H9 (cell line): Measurements from ENCODE around the gene SYP. TPM values are rescaled to one million over a fixed set of nuclear protein-coding genes. Genes with fewer than 3 reads are reported as not detected.

Source experiments
- DNase-seq: peaks from one replicate; pipeline ENCODE4 v3.0.0-alpha.2; 2017
- H2AFZ ChIP-seq: one replicate; pipeline ENCODE4 v1.6.1; 2013; ENCODE audit warnings: mild to moderate bottlenecking, low read length, control low read depth, moderate library complexity
- H2AK5ac ChIP-seq: 2 replicates; pipeline ENCODE4 v1.6.1; 2013; ENCODE audit warnings: low read length, control low read depth, mixed read lengths; ENCODE audit not compliant: insufficient read length
- H2BK120ac ChIP-seq: one replicate; pipeline ENCODE4 v1.6.1; 2013; ENCODE audit warnings: low read depth, mild to moderate bottlenecking, low read length, control low read depth, inconsistent platforms; ENCODE audit not compliant: poor library complexity, severe bottlenecking
- H2BK12ac ChIP-seq: 2 replicates; pipeline ENCODE4 v1.6.1; 2013; ENCODE audit warnings: low read length, control low read depth, mixed read lengths, low read depth; ENCODE audit not compliant: insufficient read length
- H2BK15ac ChIP-seq: 2 replicates; pipeline ENCODE4 v1.6.1; 2013; ENCODE audit warnings: low read depth, low read length, control low read depth
- H2BK20ac ChIP-seq: one replicate; pipeline ENCODE4 v1.6.1; 2013; ENCODE audit warnings: low read depth, mild to moderate bottlenecking, low read length, control low read depth, inconsistent platforms; ENCODE audit not compliant: poor library complexity, severe bottlenecking
- H2BK5ac ChIP-seq: 2 replicates; pipeline ENCODE4 v1.6.1; 2013; ENCODE audit warnings: low read length, control low read depth, mixed read lengths; ENCODE audit not compliant: insufficient read length
- H3K14ac ChIP-seq: 2 replicates; pipeline ENCODE4 v1.6.1; 2013; ENCODE audit warnings: low read length, control low read depth; ENCODE audit not compliant: insufficient read depth
- H3K18ac ChIP-seq: 2 replicates; pipeline ENCODE4 v1.6.1; 2013; ENCODE audit warnings: low read depth, mild to moderate bottlenecking, mixed read lengths, low read length, control low read depth; ENCODE audit not compliant: insufficient read length
- H3K23ac ChIP-seq: 2 replicates; pipeline ENCODE4 v1.6.1; 2013; ENCODE audit warnings: low read length, control low read depth, mixed read lengths, low read depth; ENCODE audit not compliant: insufficient read length
- H3K23me2 ChIP-seq: 2 replicates; pipeline ENCODE4 v1.6.1; 2013; ENCODE audit warnings: low read depth, mild to moderate bottlenecking, mixed read lengths, low read length, control low read depth; ENCODE audit not compliant: insufficient read length, poor library complexity, severe bottlenecking
- H3K27ac ChIP-seq: 2 replicates; pipeline ENCODE4 v1.5.1; 2013; ENCODE audit warnings: low read length, control low read depth, mixed read lengths, low read depth; ENCODE audit not compliant: insufficient read length
- H3K27me3 ChIP-seq: 2 replicates; pipeline ENCODE4 v1.6.1; 2013; ENCODE audit warnings: low read length, control low read depth, inconsistent platforms; ENCODE audit not compliant: insufficient read depth
- H3K4ac ChIP-seq: 2 replicates; pipeline ENCODE4 v1.6.1; 2013; ENCODE audit warnings: low read depth, mild to moderate bottlenecking, control low read depth, inconsistent platforms, low read length, moderate library complexity
- H3K4me1 ChIP-seq: 2 replicates; pipeline ENCODE4 v1.6.1; 2013; ENCODE audit warnings: low read length, control low read depth, inconsistent platforms; ENCODE audit not compliant: insufficient read depth
- H3K4me2 ChIP-seq: 2 replicates; pipeline ENCODE4 v1.6.1; 2013; ENCODE audit warnings: low read length, control low read depth, mixed read lengths; ENCODE audit not compliant: insufficient read length, insufficient read depth
- H3K56ac ChIP-seq: 2 replicates; pipeline ENCODE4 v1.6.1; 2013; ENCODE audit warnings: low read depth, mild to moderate bottlenecking, mixed read lengths, low read length, control low read depth; ENCODE audit not compliant: insufficient read length
- H3K79me1 ChIP-seq: 2 replicates; pipeline ENCODE4 v1.6.1; 2013; ENCODE audit warnings: low read depth, mild to moderate bottlenecking, moderate library complexity, low read length, control low read depth, inconsistent platforms; ENCODE audit not compliant: insufficient read depth, poor library complexity, severe bottlenecking
- H3K79me2 ChIP-seq: 2 replicates; pipeline ENCODE4 v1.6.1; 2013; ENCODE audit warnings: low read length, control low read depth, inconsistent platforms; ENCODE audit not compliant: insufficient read depth
- H3K9ac ChIP-seq: 2 replicates; pipeline ENCODE4 v1.6.1; 2013; ENCODE audit warnings: low read length, control low read depth, mixed read lengths; ENCODE audit not compliant: insufficient read length; ENCODE audit errors: extremely low read depth
- H3K9me3 ChIP-seq: one replicate; pipeline ENCODE4 v1.6.1; 2013; ENCODE audit warnings: low read depth, low read length, inconsistent platforms; ENCODE audit not compliant: control insufficient read depth
- H3T11ph ChIP-seq: one replicate; pipeline ENCODE4 v1.6.1; 2013; ENCODE audit warnings: mild to moderate bottlenecking, low read length, control low read depth, inconsistent platforms
- H4K20me1 ChIP-seq: one replicate; pipeline ENCODE4 v1.6.1; 2013; ENCODE audit not compliant: control insufficient read depth, insufficient read length, insufficient read depth
- H4K5ac ChIP-seq: 2 replicates; pipeline ENCODE4 v1.6.1; 2013; ENCODE audit warnings: low read depth, mild to moderate bottlenecking, mixed read lengths, low read length, control low read depth; ENCODE audit not compliant: insufficient read length
- H4K8ac ChIP-seq: replicated peaks from 2 replicates; pipeline ENCODE4 v1.6.1; 2013; ENCODE audit warnings: low read length, control low read depth, mixed read lengths, low read depth; ENCODE audit not compliant: insufficient read length
- H4K91ac ChIP-seq: 2 replicates; pipeline ENCODE4 v1.6.1; 2013; ENCODE audit warnings: low read depth, mild to moderate bottlenecking, moderate library complexity, mixed read lengths, low read length, control low read depth; ENCODE audit not compliant: insufficient read length
- H3K27ac Mint-ChIP-seq, 3 experiments: 2 replicates in 2 of 3; 3 replicates in 1 of 3; pipeline ENCODE4 v1.8.0; 2020 to 2021; ENCODE audit warnings: mixed read lengths in 3 of 3, mild to moderate bottlenecking in 1 of 3, moderate library complexity in 1 of 3
- H3K27me3 Mint-ChIP-seq: 2 replicates; pipeline ENCODE4 v1.8.0; 2021; ENCODE audit warnings: low read depth, mild to moderate bottlenecking, moderate library complexity, mixed read lengths
- H3K36me3 Mint-ChIP-seq, 3 experiments: 2 replicates in 2 of 3; 3 replicates in 1 of 3; pipeline ENCODE4 v1.8.0; 2020 to 2021; ENCODE audit warnings: low read depth in 3 of 3, mixed read lengths in 3 of 3; ENCODE audit not compliant: insufficient read depth in 1 of 3
- H3K4me1 Mint-ChIP-seq, 2 experiments: 2 replicates each; pipeline ENCODE4 v1.8.0; 2020; ENCODE audit warnings: mixed read lengths in 2 of 2
- H3K4me3 Mint-ChIP-seq, 2 experiments: 2 replicates in 1 of 2; 3 replicates in 1 of 2; pipeline ENCODE4 v1.8.0; 2020 to 2021; ENCODE audit warnings: mild to moderate bottlenecking in 2 of 2, mixed read lengths in 2 of 2, moderate library complexity in 1 of 2
- H3K9me3 Mint-ChIP-seq, 2 experiments: 2 replicates in 1 of 2; 3 replicates in 1 of 2; pipeline ENCODE4 v1.8.0; 2020; ENCODE audit warnings: mild to moderate bottlenecking in 2 of 2, mixed read lengths in 2 of 2, moderate library complexity in 1 of 2
- WGBS: extraction: QIAGEN DNeasy Blood & Tissue Kit; methylation state at CpG from one replicate; pipeline ENCODE4 v1.1.7; 2013; ENCODE audit warnings: missing lambda C conversion rate, low lambda C conversion rate, mixed read lengths; ENCODE audit not compliant: insufficient read length; ENCODE audit errors: extremely low coverage; 5-methylcytosine and 5-hydroxymethylcytosine counted together
- total RNA-seq: library from RNA; stranded (reverse); gene quantifications from 2 replicates; pipeline ENCODE4 v1.2.1, GENCODE V29; 2021
- TF ChIP-seq, protein P1 (sequence below): fragments of 200-600 bp; sonication (generic); conservative IDR thresholded peaks from 3 replicates; pipeline ENCODE4 v1.8.0; 2021; ENCODE audit warnings: antibody characterized with exemption, mild to moderate bottlenecking

Gene SYP
- total RNA-seq, 1 experiment from 2014 or later, result 1.8 TPM

- no CpG with 5 or more reads among the region's 2 CpGs for WGBS
- TF ChIP-seq, protein P1, sequence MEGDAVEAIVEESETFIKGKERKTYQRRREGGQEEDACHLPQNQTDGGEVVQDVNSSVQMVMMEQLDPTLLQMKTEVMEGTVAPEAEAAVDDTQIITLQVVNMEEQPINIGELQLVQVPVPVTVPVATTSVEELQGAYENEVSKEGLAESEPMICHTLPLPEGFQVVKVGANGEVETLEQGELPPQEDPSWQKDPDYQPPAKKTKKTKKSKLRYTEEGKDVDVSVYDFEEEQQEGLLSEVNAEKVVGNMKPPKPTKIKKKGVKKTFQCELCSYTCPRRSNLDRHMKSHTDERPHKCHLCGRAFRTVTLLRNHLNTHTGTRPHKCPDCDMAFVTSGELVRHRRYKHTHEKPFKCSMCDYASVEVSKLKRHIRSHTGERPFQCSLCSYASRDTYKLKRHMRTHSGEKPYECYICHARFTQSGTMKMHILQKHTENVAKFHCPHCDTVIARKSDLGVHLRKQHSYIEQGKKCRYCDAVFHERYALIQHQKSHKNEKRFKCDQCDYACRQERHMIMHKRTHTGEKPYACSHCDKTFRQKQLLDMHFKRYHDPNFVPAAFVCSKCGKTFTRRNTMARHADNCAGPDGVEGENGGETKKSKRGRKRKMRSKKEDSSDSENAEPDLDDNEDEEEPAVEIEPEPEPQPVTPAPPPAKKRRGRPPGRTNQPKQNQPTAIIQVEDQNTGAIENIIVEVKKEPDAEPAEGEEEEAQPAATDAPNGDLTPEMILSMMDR, result no peak
- H3T11ph ChIP-seq, result no peak overlapping the region
Measured at GRCh38 chrX:49227726-49228125, 27.7 kb upstream of the SYP start.

More at GRCh38 chrX:49227726-49228125, 27.7 kb upstream of the SYP start:
- no peak overlapping the region for H2BK12ac ChIP-seq
- DNase-seq, result no peak
- H4K5ac ChIP-seq, result no peak overlapping the region
- Mint-ChIP-seq H3K27me3 (peaks cover 12% of the 10 kb centered on the region), H3K4me1 (peaks cover 8 to 24% of the 10 kb centered on the region in 2 experiments), H3K9me3 (peaks cover 74 to 84% of the 10 kb centered on the region in 2 experiments), H3K27ac (no peak overlapping the region; a peak in 1 of 7 replicates), H3K4me3 (no peak overlapping the region), H3K36me3 (peaks cover 2 to 4% (median 3%) of the 10 kb centered on the region in 3 experiments; a peak in 5 of 7 replicates)
- no peak overlapping the region for H3K23ac ChIP-seq
- no peak overlapping the region for H2BK5ac ChIP-seq
- no peak overlapping the region for H3K9ac ChIP-seq
- H3K79me1 ChIP-seq, result no peaks in the 10 kb centered on the region
- H4K8ac ChIP-seq, result no peak overlapping the region
- H4K91ac ChIP-seq, result no peak overlapping the region
- no peak overlapping the region for H2BK15ac ChIP-seq
- no peak overlapping the region for H3K4ac ChIP-seq
- no peaks in the 10 kb centered on the region for H3K27me3 ChIP-seq
- H2AK5ac ChIP-seq, result no peak overlapping the region
- H4K20me1 ChIP-seq, result no peaks in the 10 kb centered on the region
- H3K23me2 ChIP-seq, result no peaks in the 10 kb centered on the region
- no peak overlapping the region for H2BK20ac ChIP-seq
- H3K4me1 ChIP-seq, result no peaks in the 10 kb centered on the region; the same call in 1 of the 2 replicates
- no peak overlapping the region for H2AFZ ChIP-seq
- H3K27ac ChIP-seq, result no peak overlapping the region
- peaks cover 27% of the 10 kb centered on the region for H3K9me3 ChIP-seq
- H3K4me2 ChIP-seq, result no peak overlapping the region
- H3K14ac ChIP-seq, result no peak overlapping the region
- H2BK120ac ChIP-seq, result no peak overlapping the region
- no peak overlapping the region for H3K56ac ChIP-seq
- no peak overlapping the region for H3K18ac ChIP-seq
- H3K79me2 ChIP-seq, result no peaks in the 10 kb centered on the region
